ENCODE results near the gene NFU1. TPM values are rescaled to one million over a fixed set of nuclear protein-coding genes. Genes with fewer than 3 reads are reported as not detected.

NFU1 gene
- total RNA-seq, 2 experiments from 2014 or later, result 16.1 to 16.4 TPM

DNA sequence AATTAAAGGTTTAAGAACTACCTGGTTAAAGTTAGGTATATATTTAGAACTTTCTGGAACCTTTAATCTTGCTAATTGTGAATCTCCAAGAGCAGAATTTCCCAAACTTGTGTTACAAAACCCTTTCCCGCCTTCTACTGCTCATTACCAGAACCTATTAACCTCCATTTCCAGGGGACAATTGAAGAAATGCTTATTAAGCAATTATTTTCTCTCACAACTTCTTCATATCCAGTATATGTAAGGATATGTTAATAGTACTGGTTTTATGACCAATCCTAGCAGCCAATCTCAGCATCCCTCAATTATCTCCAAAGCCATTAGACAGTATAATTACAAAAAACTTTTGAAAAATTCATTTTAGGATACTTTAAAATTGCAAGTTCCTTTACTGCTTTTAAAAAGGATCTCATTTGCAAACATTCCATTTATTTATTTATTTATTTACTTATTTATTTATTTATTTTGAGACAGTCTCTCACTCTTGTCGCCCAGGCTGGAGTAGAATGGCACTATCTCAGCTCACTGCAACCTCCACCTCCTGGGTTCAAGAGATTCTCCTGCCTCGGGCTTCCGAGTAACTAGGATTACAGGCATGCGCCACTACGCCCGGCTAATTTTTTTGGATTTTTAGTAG is 53.9 kb downstream of the NFU1 start:
- DNase-seq, result no peak
- CTCF ChIA-PET, result interaction anchor here (0.6 to 1.0 kb wide), 2 partner anchors 8 to 1138 kb away, joined by 3 read pairs; no protein-coding TSS in a partner anchor

DNA sequence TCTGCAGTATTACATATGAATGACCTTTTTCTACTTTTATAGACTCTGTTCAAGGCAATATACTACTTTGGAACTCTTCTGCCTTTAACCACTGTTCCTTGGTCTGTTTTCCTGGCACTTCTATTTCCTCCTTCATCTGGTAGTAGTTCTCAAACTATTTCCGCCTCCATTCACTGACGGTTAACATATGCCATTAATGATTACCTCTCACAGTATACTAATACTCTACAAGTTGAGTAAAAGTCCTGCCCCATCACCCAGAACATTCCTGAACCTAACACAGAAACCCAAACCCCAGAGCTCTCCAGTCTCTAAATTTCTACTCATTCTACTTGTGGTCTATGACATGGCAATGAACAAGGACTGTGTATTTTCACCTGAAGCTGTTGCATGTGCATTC is 54.7 kb downstream of the NFU1 start:
- Mint-ChIP-seq H3K4me3 (no peak overlapping the region), H3K36me3 (ENCODE audit: low read depth) (peaks cover 13% of the 10 kb centered on the region), H3K9me3 (no peaks in the 10 kb centered on the region), H3K27ac (no peak overlapping the region), H3K4me1 (peaks cover 39% of the 10 kb centered on the region), H3K27me3 (no peaks in the 10 kb centered on the region)
- DNase-seq, result no peak
- POLR2A ChIA-PET, result no interaction called here
- CTCF ChIA-PET, result interaction anchor here (0.6 to 1.1 kb wide), 2 partner anchors 552 to 1138 kb away, joined by 3 read pairs; no protein-coding TSS in a partner anchor

More for the DNA sequence above, 53.9 kb downstream of the NFU1 start:
- no peak overlapping the region for H3K4me3 Mint-ChIP-seq
- POLR2A ChIA-PET, result no interaction called here
- no peak overlapping the region for H3K27ac Mint-ChIP-seq
- H3K27me3 Mint-ChIP-seq, result no peaks in the 10 kb centered on the region
- H3K9me3 Mint-ChIP-seq, result no peaks in the 10 kb centered on the region
- H3K4me1 Mint-ChIP-seq, result peaks cover 47% of the 10 kb centered on the region
- peaks cover 13% of the 10 kb centered on the region for H3K36me3 Mint-ChIP-seq (ENCODE audit: low read depth)

DNA sequence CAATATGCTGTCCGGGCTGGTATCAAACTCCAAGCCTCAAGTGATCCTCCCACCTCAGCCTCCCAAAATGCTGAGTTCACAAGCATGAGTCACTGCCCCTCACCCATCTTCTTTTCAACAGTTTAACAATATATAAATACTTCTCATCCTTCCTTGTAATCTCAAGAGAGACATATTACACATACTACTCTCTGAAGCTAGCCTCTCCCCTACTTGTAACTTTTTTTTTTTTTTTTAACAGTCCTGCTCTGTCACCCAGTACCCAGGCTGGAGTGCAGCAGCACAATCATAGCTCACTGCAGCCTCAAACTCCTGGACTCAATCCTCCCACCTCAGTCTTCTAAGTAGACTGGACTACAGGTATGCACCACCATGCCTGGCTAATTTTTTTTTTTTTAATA is 55.9 kb downstream of the NFU1 start:
- CTCF ChIA-PET, result interaction anchor here (0.5 to 1.1 kb wide), 2 partner anchors 9 to 550 kb away, joined by 3 read pairs; no protein-coding TSS in a partner anchor
- Mint-ChIP-seq H3K27ac (no peak overlapping the region), H3K27me3 (no peaks in the 10 kb centered on the region), H3K4me3 (no peak overlapping the region), H3K36me3 (ENCODE audit: low read depth) (peaks cover 13% of the 10 kb centered on the region), H3K4me1 (peaks cover 38% of the 10 kb centered on the region), H3K9me3 (no peaks in the 10 kb centered on the region)
- POLR2A ChIA-PET, result no interaction called here
- no peak for DNase-seq

DNA sequence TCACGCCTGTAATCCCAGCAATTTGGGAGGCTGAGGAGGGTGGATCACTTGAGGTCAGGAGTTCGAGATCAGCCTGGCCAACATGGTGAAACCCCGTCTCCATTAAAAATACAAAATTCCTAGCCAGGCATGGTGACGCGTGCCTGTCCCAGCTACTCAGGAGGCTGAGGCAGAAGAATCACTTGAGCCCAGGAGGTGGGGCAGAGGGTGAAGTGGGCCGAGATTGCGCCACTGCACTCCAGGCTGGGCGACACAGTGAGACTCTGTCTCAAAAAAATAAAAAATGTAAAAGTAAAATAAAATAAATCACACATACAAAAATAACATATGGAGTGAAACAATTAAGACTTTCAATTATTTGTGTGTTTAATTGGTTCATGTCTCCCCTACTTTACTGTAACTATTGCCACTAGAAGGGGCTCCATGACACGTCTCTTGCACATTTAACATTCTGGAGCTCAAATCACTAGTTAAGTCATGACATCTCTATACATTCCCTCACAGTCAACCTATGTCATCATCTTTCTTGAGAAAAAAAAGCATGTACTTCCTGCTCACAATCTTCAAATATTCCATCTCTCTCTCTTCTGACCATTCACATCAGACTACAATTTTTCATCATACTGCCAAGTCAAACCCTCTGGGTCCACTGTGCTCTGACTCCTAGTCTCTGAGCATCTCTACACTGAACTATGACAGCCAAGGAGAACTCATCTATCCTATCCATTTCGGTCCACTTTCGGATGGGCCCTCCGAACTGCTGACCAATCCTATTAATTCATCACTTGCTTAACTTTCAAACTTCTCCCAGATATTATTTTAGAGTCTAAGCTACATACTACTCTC is 56.9 kb downstream of the NFU1 start:
- Mint-ChIP-seq H3K27ac (no peak overlapping the region), H3K9me3 (no peaks in the 10 kb centered on the region), H3K27me3 (no peaks in the 10 kb centered on the region), H3K4me3 (no peak overlapping the region), H3K4me1 (peaks cover 36% of the 10 kb centered on the region), H3K36me3 (ENCODE audit: low read depth) (peaks cover 15% of the 10 kb centered on the region)
- POLR2A ChIA-PET, result no interaction called here
- DNase-seq, result no peak
- CTCF ChIA-PET, result interaction anchor here (0.6 to 0.7 kb wide), 4 partner anchors 33 to 754 kb away, joined by 3 read pairs; no protein-coding TSS in a partner anchor

GRCh38 chr2:69376403-69376802 is 60.8 kb downstream of the NFU1 start:
- CTCF ChIA-PET, result interaction anchor here (0.5 to 1.3 kb wide), 7 partner anchors 8 to 818 kb away, joined by 3 to 5 read pairs (median 3); no protein-coding TSS in a partner anchor

GRCh38 chr2:69375494-69376353 is 61.5 kb downstream of the NFU1 start:
- peaks cover 12% of the 10 kb centered on the region for H3K36me3 Mint-ChIP-seq (ENCODE audit: low read depth)
- H3K9me3 Mint-ChIP-seq, result no peaks in the 10 kb centered on the region
- H3K4me1 Mint-ChIP-seq, result peaks cover 14% of the 10 kb centered on the region
- H3K4me3 Mint-ChIP-seq, result no peak overlapping the region
- no peaks in the 10 kb centered on the region for H3K27me3 Mint-ChIP-seq
- POLR2A ChIA-PET, result no interaction called here
- DNase-seq, result peak; percentile 23
- H3K27ac Mint-ChIP-seq, result no peak overlapping the region
- CTCF ChIA-PET, result interaction anchor here (0.5 to 1.4 kb wide), 11 partner anchors 8 to 818 kb away, joined by 3 to 5 read pairs (median 3); no protein-coding TSS in a partner anchor

More at GRCh38 chr2:69376403-69376802, 60.8 kb downstream of the NFU1 start:
- Mint-ChIP-seq H3K4me1 (peaks cover 17% of the 10 kb centered on the region), H3K4me3 (no peak overlapping the region), H3K9me3 (no peaks in the 10 kb centered on the region), H3K36me3 (ENCODE audit: low read depth) (peaks cover 12% of the 10 kb centered on the region), H3K27me3 (no peaks in the 10 kb centered on the region), H3K27ac (no peak overlapping the region)
- POLR2A ChIA-PET, result no interaction called here
- no peak for DNase-seq

DNA sequence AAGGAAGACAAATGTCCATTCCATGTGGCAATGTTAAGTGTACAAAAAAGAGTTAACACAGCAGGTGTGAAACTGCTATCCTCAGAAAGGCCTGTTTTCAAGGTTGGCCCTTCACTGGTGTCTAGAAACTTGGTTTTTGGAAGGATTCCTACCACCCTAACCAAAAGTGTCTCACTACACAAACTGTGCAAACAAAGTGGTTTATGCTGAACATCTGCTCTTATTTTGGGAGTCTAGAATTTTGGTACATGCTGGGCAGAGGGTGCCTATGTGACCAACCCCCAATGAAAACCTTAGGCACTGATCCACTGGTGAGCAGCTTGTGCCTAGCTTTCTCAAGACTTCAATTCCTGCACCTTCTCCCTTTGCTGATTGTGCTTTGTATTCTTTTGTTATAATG is 64.5 kb downstream of the NFU1 start:
- POLR2A ChIA-PET, result no interaction called here
- peaks cover 31% of the 10 kb centered on the region for H3K36me3 Mint-ChIP-seq (ENCODE audit: low read depth)
- peaks cover 10% of the 10 kb centered on the region for H3K4me1 Mint-ChIP-seq
- CTCF ChIA-PET, result interaction anchor here (0.6 kb wide), 2 partner anchors 9 to 611 kb away, joined by 3 read pairs; no protein-coding TSS in a partner anchor
- DNase-seq, result no peak
- no peaks in the 10 kb centered on the region for H3K9me3 Mint-ChIP-seq
- H3K27ac Mint-ChIP-seq, result no peak overlapping the region
- no peaks in the 10 kb centered on the region for H3K27me3 Mint-ChIP-seq
- H3K4me3 Mint-ChIP-seq, result no peak overlapping the region

- ChIA-PET POLR2A (no interaction called here), CTCF (no interaction called here)
Observed at GRCh38 chr2:69369802-69370201, 67.4 kb downstream of the NFU1 start.

DNA sequence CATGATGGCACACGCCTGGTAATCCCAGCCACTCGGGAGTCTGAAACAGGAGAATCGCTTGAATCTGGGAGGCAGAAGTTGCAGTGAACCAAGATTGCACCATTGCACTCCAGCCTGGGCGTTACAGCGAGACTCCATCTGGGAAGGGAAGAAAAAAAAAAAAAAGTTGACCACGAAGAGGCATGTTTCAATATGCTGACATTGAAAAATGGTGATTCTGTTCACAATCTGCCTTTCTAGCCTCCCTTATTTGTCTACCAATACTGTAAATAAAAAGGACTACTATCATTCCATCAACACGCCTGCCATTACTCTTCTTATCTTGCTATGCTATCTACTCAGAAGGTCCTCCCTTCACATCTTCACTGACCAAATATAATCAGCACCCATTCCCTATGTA is 68.6 kb downstream of the NFU1 start:
- no peaks in the 10 kb centered on the region for H3K9me3 Mint-ChIP-seq
- no peak for DNase-seq
- CTCF ChIA-PET, result interaction anchor here (1.2 kb wide), 1 partner anchor 25 kb away, joined by 4 read pairs; no protein-coding TSS in a partner anchor
- POLR2A ChIA-PET, result no interaction called here
- no peaks in the 10 kb centered on the region for H3K4me1 Mint-ChIP-seq
- H3K27me3 Mint-ChIP-seq, result no peaks in the 10 kb centered on the region
- H3K27ac Mint-ChIP-seq, result no peak overlapping the region
- no peak overlapping the region for H3K4me3 Mint-ChIP-seq
- H3K36me3 Mint-ChIP-seq (ENCODE audit: low read depth), result peaks cover 39% of the 10 kb centered on the region

More at GRCh38 chr2:69369802-69370201, 67.4 kb downstream of the NFU1 start:
- H3K36me3 Mint-ChIP-seq (ENCODE audit: low read depth), result peaks cover 39% of the 10 kb centered on the region
- no peaks in the 10 kb centered on the region for H3K4me1 Mint-ChIP-seq
- no peak overlapping the region for H3K4me3 Mint-ChIP-seq
- no peak overlapping the region for H3K27ac Mint-ChIP-seq
- H3K27me3 Mint-ChIP-seq, result no peaks in the 10 kb centered on the region
- H3K9me3 Mint-ChIP-seq, result no peaks in the 10 kb centered on the region
- DNase-seq, result no peak

DNA sequence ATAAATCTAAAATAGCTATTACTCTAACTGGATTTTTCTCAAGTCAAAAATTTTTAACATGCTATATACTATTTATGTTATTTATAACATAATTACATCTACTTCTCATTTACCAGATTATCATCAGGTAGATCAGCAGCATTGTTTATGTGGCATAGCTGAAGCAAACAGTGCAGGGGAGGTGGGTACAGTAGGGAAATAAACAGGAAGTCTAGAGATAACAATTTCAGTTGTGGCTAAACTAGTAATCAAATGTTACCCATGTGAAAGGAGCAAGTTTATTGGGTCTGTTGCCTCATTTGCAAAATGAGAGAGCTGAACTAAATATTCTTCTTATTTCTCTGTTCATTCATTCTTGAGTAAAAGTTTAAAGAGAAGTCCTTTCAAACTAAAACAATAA is 77.9 kb downstream of the NFU1 start:
- H3K4me3 Mint-ChIP-seq, result no peak overlapping the region
- H3K36me3 Mint-ChIP-seq (ENCODE audit: low read depth), result peaks cover 28% of the 10 kb centered on the region
- no peaks in the 10 kb centered on the region for H3K9me3 Mint-ChIP-seq
- H3K27me3 Mint-ChIP-seq, result no peaks in the 10 kb centered on the region
- ChIA-PET POLR2A (no interaction called here), CTCF (interaction anchor here (1.3 kb wide), 1 partner anchor 15 kb away, joined by 3 read pairs; no protein-coding TSS in a partner anchor)
- H3K27ac Mint-ChIP-seq, result peak overlapping the region; percentile 36
- DNase-seq, result no peak
- peaks cover 9% of the 10 kb centered on the region for H3K4me1 Mint-ChIP-seq

GRCh38 chr2:69358914-69359313 is 78.3 kb downstream of the NFU1 start:
- H3K36me3 Mint-ChIP-seq (ENCODE audit: low read depth), result peaks cover 30% of the 10 kb centered on the region
- no peak for DNase-seq
- CTCF ChIA-PET, result interaction anchor here (1.3 kb wide), 1 partner anchor 15 kb away, joined by 3 read pairs; no protein-coding TSS in a partner anchor

GRCh38 chr2:69356471-69356870 is 80.8 kb downstream of the NFU1 start:
- peaks cover 32% of the 10 kb centered on the region for H3K36me3 Mint-ChIP-seq (ENCODE audit: low read depth)
- POLR2A ChIA-PET, result no interaction called here
- H3K4me1 Mint-ChIP-seq, result peaks cover 9% of the 10 kb centered on the region
- CTCF ChIA-PET, result no interaction called here
- DNase-seq, result no peak
- H3K27me3 Mint-ChIP-seq, result no peaks in the 10 kb centered on the region
- H3K27ac Mint-ChIP-seq, result no peak overlapping the region
- H3K4me3 Mint-ChIP-seq, result no peak overlapping the region
- no peaks in the 10 kb centered on the region for H3K9me3 Mint-ChIP-seq

More at GRCh38 chr2:69358914-69359313, 78.3 kb downstream of the NFU1 start:
- Mint-ChIP-seq H3K4me1 (peaks cover 9% of the 10 kb centered on the region), H3K9me3 (no peaks in the 10 kb centered on the region), H3K4me3 (no peak overlapping the region), H3K27ac (no peak overlapping the region), H3K27me3 (no peaks in the 10 kb centered on the region)
- POLR2A ChIA-PET, result no interaction called here
